Measurements from ENCODE around the gene ABCD2.
"Not testable (repeated sequence)": the region's sequence is repeated elsewhere in the genome, so short reads cannot be mapped to it uniquely, and the experiment has no call there.

Gene ABCD2

DNA sequence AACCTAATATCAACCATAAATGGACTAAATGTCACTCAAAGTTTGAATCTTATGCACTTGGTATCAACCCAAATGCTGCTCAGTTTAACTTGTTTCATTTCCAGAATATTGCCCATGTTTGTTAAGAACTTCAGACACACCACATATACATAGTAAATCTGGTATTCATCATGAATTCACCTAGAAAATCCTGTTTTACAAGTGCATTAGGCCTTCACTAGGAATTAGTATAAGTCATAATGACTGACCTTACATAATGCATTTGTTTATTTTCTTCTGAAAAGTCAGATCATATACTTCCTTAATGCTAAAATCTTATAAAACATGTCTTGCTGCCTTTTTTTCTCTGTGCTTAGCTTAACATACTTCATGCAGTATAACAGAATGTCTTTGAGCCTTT lies 66.1 kb downstream of the ABCD2 start:
- TF ChIP-seq, protein P1, sequence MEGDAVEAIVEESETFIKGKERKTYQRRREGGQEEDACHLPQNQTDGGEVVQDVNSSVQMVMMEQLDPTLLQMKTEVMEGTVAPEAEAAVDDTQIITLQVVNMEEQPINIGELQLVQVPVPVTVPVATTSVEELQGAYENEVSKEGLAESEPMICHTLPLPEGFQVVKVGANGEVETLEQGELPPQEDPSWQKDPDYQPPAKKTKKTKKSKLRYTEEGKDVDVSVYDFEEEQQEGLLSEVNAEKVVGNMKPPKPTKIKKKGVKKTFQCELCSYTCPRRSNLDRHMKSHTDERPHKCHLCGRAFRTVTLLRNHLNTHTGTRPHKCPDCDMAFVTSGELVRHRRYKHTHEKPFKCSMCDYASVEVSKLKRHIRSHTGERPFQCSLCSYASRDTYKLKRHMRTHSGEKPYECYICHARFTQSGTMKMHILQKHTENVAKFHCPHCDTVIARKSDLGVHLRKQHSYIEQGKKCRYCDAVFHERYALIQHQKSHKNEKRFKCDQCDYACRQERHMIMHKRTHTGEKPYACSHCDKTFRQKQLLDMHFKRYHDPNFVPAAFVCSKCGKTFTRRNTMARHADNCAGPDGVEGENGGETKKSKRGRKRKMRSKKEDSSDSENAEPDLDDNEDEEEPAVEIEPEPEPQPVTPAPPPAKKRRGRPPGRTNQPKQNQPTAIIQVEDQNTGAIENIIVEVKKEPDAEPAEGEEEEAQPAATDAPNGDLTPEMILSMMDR (IDR thresholded peaks at IDR 0.05) = no peak

DNA sequence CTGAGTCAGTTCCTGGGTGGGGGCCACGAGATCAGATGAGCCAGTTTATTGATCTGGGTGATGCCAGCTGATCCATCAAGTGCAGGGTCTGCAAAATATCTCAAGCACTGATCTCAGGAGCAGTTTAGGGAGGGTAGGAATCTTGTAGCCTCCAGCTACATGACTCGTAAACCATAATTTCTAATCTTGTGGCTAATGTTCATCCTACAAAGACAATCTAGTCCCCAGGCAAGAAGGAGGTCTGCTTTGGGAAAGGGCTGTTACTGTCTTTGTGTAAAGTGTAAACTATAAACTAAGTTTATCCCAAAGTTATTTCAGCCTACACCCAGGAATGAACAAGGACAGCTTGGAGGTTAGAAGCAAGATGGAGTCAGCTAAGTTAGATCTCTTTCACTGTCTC lies 75.4 kb downstream of the ABCD2 start:
- not testable (repeated sequence) for H3K4me3 ChIP-seq (ENCODE audit: low read depth in 1 of 2, low read length in 1 of 2); H3K36me3 ChIP-seq; H3K9me3 ChIP-seq; H3K4me1 ChIP-seq (ENCODE audit: control insufficient read depth in 1 of 2, insufficient read depth in 1 of 2, low read depth in 1 of 2, low read length in 1 of 2); H3K27me3 ChIP-seq; H3K27ac ChIP-seq

More for the DNA sequence above, 66.1 kb downstream of the ABCD2 start:
- H3K4me3 ChIP-seq (ENCODE audit: low read depth in 1 of 2, low read length in 1 of 2) = no peak overlapping the region
- peaks cover 5% of the 10 kb centered on the region for H3K9me3 ChIP-seq
- H3K4me1 ChIP-seq (ENCODE audit: control insufficient read depth in 1 of 2, insufficient read depth in 1 of 2, low read depth in 1 of 2, low read length in 1 of 2) = no peaks in the 10 kb centered on the region
- no peaks in the 10 kb centered on the region for H3K36me3 ChIP-seq
- H3K27ac ChIP-seq = no peak overlapping the region
- H3K27me3 ChIP-seq = no peaks in the 10 kb centered on the region

DNA sequence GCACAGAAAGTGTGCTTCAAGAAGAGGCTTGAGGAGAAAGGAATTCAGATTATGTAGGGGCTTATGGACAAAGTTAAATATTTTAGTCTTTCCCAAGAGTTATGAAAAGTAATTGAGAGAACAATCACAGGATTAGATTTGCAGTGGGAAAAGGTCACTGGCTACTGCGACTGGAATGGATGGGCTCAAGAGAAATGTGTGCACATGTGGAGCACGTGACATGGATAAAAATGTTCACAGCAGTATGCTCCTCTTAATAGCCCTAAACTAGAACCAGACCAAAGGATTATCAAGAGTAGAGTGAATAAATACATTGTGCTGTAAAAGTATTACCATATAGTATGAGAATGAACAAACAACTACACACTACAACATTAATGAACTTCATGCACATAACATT lies 78.1 kb downstream of the ABCD2 start:
- Histone ChIP-seq H3K4me3 (ENCODE audit: low read depth in 1 of 2, low read length in 1 of 2) (no peak overlapping the region), H3K36me3 (no peaks in the 10 kb centered on the region), H3K9me3 (no peaks in the 10 kb centered on the region), H3K27ac (no peak overlapping the region), H3K4me1 (ENCODE audit: control insufficient read depth in 1 of 2, insufficient read depth in 1 of 2, low read depth in 1 of 2, low read length in 1 of 2) (no peaks in the 10 kb centered on the region), H3K27me3 (no peaks in the 10 kb centered on the region)
- TF ChIP-seq, protein P1 (IDR thresholded peaks at IDR 0.05) = no peak

DNA sequence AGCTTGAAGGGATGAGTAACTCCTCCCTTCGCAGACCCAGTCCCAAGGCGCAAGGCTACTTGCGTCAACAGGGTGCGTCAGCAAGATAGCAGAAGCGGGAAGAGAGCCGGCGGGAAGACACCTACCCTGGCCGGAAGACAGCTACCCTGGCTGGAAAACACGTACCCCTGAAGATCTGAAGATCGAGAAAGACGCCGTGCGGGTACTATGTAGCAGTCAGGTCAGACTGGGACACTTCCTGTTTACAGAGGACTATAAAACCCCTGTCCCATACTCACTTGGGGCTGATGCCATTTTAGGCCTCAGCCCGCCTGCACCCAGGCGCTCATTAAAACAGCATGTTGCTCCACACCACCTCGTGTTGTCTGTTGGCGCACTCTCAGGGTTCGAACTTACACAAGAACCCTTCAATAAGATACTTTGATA lies 80.9 kb downstream of the ABCD2 start:
- TF ChIP-seq, protein P1 (IDR thresholded peaks at IDR 0.05) = no peak
- Histone ChIP-seq H3K27me3 (no peaks in the 10 kb centered on the region), H3K36me3 (no peaks in the 10 kb centered on the region), H3K4me3 (ENCODE audit: low read depth in 1 of 2, low read length in 1 of 2) (no peak overlapping the region), H3K9me3 (no peaks in the 10 kb centered on the region), H3K4me1 (ENCODE audit: control insufficient read depth in 1 of 2, insufficient read depth in 1 of 2, low read depth in 1 of 2, low read length in 1 of 2) (no peaks in the 10 kb centered on the region), H3K27ac (no peak overlapping the region)

DNA sequence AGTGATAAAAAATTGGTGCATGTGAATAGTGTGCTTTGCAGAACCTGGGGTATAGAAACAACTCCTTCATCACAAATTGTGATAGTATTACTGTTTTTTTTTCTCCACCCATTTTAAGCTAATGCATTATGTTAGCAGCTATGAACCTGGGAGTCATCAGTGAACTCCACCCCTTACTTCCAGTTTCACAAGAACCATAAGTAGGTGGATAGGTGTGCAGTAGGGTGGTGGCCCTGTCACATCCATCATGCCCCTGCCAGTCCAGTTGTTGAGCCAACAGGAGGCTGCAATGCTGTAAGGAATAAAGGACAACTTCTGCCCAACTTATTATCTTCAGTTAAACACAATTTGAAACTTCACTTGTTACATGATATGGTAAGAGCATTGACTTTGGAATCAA lies 85.7 kb downstream of the ABCD2 start:
- no peak overlapping the region for H3K27ac ChIP-seq
- H3K9me3 ChIP-seq = no peaks in the 10 kb centered on the region
- no peak overlapping the region for H3K4me3 ChIP-seq (ENCODE audit: low read depth in 1 of 2, low read length in 1 of 2)
- no peaks in the 10 kb centered on the region for H3K36me3 ChIP-seq
- H3K27me3 ChIP-seq = no peaks in the 10 kb centered on the region
- no peaks in the 10 kb centered on the region for H3K4me1 ChIP-seq (ENCODE audit: control insufficient read depth in 1 of 2, insufficient read depth in 1 of 2, low read depth in 1 of 2, low read length in 1 of 2)
- TF ChIP-seq, protein P1 (IDR thresholded peaks at IDR 0.05) = no peak

DNA sequence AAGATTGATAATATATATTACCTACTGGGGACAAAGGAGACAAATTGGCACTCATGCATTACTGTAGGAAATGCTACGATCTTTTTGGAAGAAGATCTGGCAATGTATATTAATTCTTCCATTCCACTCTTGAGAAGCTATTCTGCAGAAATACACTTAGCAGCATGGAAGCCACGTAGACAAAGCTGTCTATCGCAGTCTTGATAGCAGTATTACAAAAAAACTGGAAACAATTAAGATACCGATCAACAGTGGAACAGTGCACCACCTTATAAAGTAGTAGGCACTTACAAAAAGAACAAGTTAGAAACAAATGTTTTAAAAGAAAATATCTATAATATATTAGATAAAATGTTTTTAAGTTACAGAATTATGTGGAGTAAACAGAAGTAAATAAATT lies 87.2 kb downstream of the ABCD2 start:
- TF ChIP-seq, protein P1 (IDR thresholded peaks at IDR 0.05) = no peak
- Histone ChIP-seq H3K27me3 (no peaks in the 10 kb centered on the region), H3K4me3 (ENCODE audit: low read depth in 1 of 2, low read length in 1 of 2) (no peak overlapping the region), H3K36me3 (no peaks in the 10 kb centered on the region), H3K4me1 (ENCODE audit: control insufficient read depth in 1 of 2, insufficient read depth in 1 of 2, low read depth in 1 of 2, low read length in 1 of 2) (no peaks in the 10 kb centered on the region), H3K9me3 (no peaks in the 10 kb centered on the region), H3K27ac (no peak overlapping the region)

Measured in neutrophil (primary cell).